Epidermal melanocyte (primary cell): ENCODE data around the gene RPP40.
"Not testable (repeated sequence)": the region's sequence is repeated elsewhere in the genome, so short reads cannot be mapped to it uniquely, and the experiment has no call there.

Source experiments
- DNase-seq: peaks from one replicate; pipeline ENCODE4 v3.0.0; 2011; ENCODE audit warnings: low spot score; ENCODE audit not compliant: insufficient read length

The RPP40 gene, protein sequence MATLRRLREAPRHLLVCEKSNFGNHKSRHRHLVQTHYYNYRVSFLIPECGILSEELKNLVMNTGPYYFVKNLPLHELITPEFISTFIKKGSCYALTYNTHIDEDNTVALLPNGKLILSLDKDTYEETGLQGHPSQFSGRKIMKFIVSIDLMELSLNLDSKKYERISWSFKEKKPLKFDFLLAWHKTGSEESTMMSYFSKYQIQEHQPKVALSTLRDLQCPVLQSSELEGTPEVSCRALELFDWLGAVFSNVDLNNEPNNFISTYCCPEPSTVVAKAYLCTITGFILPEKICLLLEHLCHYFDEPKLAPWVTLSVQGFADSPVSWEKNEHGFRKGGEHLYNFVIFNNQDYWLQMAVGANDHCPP

DNA sequence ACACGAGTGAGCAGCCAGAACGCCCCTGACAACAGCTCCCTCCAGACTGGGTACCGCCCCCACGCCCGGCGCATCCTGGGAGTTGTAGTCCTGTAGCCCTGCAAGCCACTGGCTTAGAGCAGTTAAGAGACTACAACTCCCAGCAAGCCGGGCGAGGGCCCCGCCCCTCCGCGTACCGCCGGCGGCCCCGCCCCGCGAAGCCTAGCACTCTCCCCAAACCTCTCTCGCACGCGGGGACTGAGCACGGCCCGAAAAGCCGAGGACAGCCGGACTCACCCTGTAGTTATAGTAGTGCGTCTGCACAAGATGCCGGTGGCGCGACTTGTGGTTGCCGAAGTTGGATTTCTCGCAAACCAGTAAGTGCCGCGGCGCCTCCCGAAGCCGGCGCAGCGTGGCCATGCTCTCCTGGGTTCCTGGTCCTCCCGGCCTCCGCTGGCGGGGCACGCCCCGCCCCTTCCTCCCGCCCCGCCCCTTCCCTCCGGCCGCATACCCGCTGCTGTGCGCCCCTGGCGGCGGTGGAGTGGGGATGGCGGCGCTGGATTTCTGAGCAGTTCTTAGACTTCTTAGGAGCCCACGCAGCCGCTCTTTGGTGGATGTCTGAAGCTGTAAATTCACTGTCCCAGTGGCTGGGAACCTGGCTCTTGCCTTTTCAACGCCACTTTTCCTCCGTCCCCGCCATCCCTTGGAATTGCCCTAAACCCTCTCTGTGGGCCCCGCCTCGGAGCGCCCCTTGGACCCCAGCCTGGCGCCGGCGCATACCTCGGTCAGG lies at the start of gene RPP40:
TSS of gene RPP40 (minus strand) at position 434 of the 769 bp plus-strand sequence. CDS start at position 399, 35 bp downstream.
- DNase-seq = peak; percentile 94

DNA sequence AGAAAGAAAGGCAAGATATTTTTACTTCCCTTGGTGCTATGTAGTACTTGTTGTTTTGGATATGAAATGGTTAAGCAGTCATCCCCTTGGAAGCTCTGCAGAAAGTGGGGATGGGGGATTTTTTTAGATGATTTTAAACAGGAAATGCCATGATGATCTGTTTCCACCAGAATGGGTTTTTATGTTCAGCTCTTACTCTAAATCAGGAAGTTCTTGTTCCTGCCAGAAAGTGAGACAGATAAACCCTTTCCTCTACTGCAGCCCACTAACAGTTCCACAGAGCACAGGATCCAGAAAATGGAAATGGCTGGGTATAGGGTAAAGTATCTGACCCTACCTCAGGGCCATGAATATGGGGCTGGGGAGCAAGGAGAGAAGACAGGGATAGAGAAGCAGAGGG lies 49.2 kb upstream of the RPP40 start:
- DNase-seq = no peak

DNA sequence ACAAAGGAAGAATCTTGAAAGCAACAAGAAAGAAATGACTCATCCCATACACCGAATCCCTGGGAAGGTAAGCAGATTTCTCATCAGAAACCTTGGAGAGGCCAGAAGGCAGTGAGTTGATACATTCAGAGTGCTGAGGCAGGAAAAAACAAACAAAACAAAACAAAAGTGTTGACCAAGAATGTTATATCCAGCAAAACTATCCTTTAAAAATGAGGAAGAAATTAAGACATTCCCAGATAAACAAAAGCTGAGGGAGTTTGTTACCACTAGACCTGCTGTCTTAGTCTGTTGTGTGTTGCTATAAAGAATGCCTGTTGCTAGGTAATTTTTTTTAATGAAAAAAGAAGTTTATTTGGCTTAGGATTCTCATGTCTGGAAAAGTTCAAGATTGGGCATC lies 47.6 kb upstream of the RPP40 start:
- no peak for DNase-seq

- DNase-seq = no peak
Measured at GRCh38 chr6:5050009-5050408, 46.2 kb upstream of the RPP40 start.

GRCh38 chr6:5046430-5046829 lies 42.6 kb upstream of the RPP40 start:
- no peak for DNase-seq

DNA sequence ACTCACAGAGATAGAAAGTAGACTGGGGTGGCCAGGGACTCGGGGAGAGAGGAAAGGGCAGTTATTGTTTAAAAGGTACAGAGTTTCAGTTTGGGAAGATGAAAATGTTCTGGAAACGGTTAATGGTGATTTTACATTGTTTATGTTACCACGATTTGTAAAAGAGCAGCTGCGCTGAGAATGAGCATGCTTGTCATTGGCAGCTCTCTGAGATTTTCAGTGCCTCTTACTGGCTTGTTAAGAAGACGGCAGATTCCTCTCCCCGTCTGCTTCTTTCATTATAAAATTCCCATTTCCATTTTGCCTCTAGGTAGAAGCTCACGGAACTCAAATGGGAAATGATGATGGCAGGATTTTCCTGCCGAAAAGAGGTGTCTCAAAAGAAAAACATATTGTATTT lies 41.6 kb upstream of the RPP40 start:
- DNase-seq = no peak

GRCh38 chr6:5044866-5045265 lies 41.0 kb upstream of the RPP40 start:
- DNase-seq = no peak

- DNase-seq = no peak
Measured at GRCh38 chr6:5042436-5042835, 38.6 kb upstream of the RPP40 start.

DNA sequence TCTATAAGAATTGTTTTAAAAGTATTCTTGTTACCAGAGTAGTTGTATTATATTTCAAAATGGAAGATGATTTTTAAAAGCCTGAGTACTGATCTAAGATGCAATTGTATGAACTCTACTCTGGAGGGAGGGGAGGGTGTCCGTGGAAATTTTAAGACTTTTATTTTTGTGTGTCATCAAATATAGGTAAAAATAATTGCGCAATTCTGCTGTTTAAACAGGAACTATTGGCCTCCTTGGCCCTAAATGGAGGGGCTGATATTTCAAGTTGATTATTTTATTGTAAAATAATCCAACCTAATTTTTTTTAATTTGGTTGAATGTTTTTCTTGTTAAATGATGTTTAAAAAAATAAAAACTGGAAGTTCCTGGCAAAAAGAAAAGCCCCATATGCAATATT lies 38.1 kb upstream of the RPP40 start:
- no peak for DNase-seq

GRCh38 chr6:5036269-5036668 lies 32.4 kb upstream of the RPP40 start:
- no peak for DNase-seq

DNA sequence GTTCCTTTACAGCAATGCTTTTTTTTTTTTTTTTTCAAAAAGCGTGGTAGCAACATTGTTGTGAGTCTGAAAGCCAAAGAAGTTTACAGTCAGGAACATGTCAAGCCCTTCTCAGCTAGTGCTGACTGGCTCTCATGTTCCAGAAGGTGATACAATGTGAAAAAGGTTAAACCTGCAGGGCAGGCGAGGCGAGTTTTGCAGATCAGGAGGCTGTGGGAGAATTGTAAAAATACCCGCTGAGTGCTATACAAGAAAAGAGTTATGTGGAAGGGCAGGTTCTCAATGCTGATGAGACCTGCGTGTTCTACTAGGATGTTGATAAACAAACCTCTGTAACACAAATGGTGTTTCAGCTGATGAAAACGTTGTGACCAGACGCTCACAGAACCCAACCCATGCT lies 30.9 kb upstream of the RPP40 start:
- DNase-seq = no peak

GRCh38 chr6:5034328-5034727 lies 30.5 kb upstream of the RPP40 start:
- no peak for DNase-seq

DNA sequence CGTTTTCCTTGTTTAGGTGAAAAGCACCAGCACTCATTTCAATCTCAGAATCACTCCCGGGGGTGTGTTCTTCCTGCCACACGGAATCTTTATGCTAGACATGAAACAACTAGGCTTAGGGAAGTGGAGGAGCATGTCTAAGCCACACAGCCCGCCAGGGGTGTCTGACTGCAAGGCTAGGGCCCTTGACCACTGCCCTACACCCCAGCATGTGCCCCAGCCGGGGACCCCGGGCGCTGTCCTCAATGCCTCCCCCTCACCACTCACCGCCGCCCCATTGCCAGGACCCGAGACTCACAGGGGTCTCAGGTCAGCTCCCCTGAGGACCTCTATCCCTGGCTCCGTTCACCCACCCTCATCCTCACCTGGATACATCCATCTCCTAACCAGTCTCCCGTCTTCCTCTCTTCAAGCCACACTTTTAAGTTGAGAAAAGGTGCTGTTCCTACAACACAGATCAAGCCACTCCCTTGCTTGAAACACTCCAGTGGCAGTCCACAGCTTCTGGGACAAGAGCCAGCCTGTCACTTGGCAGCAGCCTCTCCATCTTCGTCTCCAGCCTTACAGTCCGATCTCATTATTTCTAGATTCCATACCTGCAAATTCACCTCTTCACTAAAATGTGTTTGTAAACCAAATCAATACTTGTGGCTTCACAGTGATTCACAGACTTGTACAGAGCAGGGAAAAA lies 29.5 kb upstream of the RPP40 start:
- not testable (repeated sequence) for DNase-seq

DNA sequence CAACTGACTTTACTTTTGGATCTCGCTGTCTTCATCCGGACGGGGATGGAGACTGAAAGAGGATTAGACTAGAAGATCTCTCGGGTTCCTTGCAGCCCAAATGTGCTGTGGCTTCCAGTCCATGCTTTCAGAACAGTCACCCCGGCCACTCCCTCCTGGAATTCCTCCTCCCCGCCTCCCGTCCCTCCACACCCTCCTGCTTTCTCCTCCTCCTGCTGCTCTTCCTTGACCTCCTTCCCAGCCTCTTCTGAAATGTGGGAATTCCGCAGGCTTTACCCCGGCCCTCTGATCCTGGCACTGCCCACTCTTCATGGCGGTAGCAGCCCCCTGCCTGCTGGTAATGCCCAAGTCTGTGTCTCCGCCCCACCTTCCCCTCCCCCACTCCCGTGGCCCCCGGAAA lies 28.9 kb upstream of the RPP40 start:
- not testable (repeated sequence) for DNase-seq

GRCh38 chr6:5031150-5031549 lies 27.3 kb upstream of the RPP40 start:
- no peak for DNase-seq

DNA sequence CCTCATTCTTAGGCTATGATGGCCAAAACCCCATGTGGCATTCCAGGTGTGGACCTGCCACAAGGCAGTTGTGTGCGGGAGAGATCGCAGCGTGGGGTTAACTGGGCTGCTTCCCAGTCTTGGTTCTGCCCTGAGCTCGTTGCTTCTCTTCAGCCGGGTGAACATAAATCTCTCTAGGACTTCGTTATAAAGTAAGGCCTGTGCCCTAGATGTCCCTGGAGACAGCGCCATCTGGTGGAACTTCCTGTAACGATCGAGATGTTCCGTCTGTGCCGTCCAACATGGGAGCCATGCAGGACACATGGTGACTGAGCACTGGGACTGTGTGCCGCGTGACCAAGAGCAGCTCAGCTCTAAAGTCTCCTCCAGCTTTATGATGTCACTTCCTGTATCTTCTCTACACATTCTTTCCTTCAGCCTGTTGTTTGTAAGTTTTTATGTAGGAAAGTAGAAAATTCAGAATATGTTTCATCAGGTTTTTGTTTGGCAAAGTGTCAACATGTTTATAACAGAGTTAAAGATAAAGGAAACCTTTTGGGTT lies 26.8 kb upstream of the RPP40 start:
- peak; percentile 26 for DNase-seq

DNA sequence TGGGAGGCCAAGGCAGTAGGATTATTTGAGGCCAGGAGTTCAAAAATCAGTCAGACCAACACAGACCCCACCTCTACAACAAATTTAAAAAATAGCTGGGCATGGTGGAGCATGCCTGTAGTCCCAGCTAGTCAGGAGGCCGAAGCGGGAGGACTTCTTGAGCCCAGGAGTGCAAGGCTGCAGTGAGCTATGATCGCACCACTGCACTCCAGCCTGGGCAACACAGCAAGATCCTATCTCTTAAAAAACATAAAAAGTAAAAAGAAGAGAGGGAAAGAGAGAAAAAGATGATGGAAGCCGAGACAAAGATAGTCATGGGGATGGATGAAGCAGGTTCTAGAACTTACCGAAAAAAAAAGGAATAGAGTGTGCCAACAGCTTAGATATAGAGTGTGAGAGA lies 25.8 kb upstream of the RPP40 start:
- no peak for DNase-seq

GRCh38 chr6:5028921-5029320 lies 25.1 kb upstream of the RPP40 start:
- DNase-seq = no peak

DNA sequence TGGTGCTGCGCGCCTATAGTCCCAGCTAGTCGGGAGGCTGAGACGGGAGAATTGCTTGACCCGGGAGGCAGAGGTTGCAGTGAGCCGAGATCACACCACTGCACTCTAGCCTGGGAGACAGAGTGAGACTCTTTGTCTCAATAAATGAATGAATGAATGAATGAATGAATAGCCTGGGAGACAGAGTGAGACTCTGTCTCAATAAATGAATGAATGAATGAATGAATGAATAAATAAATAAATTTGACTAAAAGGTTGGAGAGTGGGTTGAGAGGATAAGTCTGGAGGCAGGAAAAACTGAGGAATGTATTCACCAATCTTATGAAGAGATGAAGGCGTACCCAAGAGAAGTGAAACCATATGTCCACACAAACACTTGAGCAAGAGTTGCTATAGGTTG lies 24.5 kb upstream of the RPP40 start:
- no peak for DNase-seq

GRCh38 chr6:5025911-5026819 lies 22.3 kb upstream of the RPP40 start:
- peak; percentile 48 for DNase-seq

- no peak for DNase-seq
Measured at GRCh38 chr6:5023923-5024322, 20.1 kb upstream of the RPP40 start.
